GM06990 (cell line): Measurements from ENCODE around the gene FAM47E.
"Not testable (repeated sequence)": the region's sequence is repeated elsewhere in the genome, so short reads cannot be mapped to it uniquely, and the experiment has no call there.

Source experiments
- DNase-seq: peaks from one replicate; pipeline ENCODE4 v3.0.0-alpha.2; 2011; ENCODE audit not compliant: insufficient read length; ENCODE audit errors: extremely low read depth
- H3K27me3 ChIP-seq: replicated peaks from 2 replicates; pipeline ENCODE4 v1.6.0; 2011; ENCODE audit warnings: low read length; ENCODE audit not compliant: control insufficient read depth, insufficient read depth
- H3K36me3 ChIP-seq: 2 replicates; pipeline ENCODE4 v1.5.1; 2011; ENCODE audit warnings: low read length; ENCODE audit not compliant: control insufficient read depth, insufficient read depth
- H3K4me3 ChIP-seq: replicated peaks from 2 replicates; pipeline ENCODE4 v1.5.1; 2011; ENCODE audit warnings: low read depth, mild to moderate bottlenecking, control low read depth, low read length
- CTCF ChIP-seq: IDR thresholded peaks from 2 replicates; pipeline ENCODE4 v1.5.1; 2011; ENCODE audit warnings: low read length, control low read depth, mild to moderate bottlenecking, inconsistent platforms; ENCODE audit not compliant: insufficient read depth, poor library complexity, severe bottlenecking

FAM47E gene

GRCh38 chr4:76238236-76238635 is 13.3 kb upstream of the FAM47E start:
- Histone ChIP-seq H3K27me3 (no peaks in the 10 kb centered on the region), H3K36me3 (no peaks in the 10 kb centered on the region), H3K4me3 (no peak overlapping the region)
- no peak for TF ChIP-seq CTCF
- DNase-seq, result no peak

DNA sequence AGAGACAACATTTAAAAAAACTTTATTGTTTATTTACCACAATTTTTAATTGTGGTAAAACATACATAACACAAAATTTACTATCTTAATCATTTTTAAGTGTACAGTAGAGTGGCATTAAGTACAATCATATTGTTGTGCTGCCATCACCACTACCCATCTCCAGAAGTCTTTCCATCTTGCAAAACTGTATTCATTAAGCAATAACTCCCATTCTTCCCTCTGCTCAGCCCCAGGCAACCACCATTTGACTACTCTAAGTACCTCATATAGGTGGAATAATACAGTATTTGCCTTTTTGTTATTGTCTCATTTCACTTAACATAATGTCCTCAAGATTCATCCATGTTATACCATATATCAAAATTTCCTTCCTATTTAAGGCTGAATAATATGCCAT is 12.8 kb upstream of the FAM47E start:
- H3K36me3 ChIP-seq, result no peaks in the 10 kb centered on the region
- H3K4me3 ChIP-seq, result no peak overlapping the region
- H3K27me3 ChIP-seq, result no peaks in the 10 kb centered on the region
- no peak for DNase-seq
- no peak for TF ChIP-seq CTCF

DNA sequence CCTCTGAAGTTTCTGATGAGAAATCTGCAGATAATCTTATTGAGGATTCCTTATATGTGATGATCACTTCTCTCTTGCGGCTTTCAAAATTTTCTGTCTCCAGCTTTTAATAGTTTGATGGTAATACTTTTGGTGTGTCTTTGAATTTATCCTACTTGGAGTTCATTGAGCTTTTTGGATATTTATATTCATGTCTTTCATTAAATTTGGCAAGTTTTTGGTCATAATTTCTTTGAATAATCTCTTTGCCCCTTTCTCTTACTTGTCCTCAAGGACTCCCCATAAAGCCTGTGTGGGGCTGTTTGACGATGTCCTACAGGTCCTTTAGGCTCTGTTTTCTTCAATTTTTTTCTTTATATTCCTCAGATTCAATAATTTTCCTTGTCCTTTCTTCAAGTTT is 11.3 kb upstream of the FAM47E start:
- no peak for DNase-seq
- Histone ChIP-seq H3K27me3 (no peaks in the 10 kb centered on the region), H3K4me3 (no peak overlapping the region), H3K36me3 (no peaks in the 10 kb centered on the region)
- TF ChIP-seq CTCF, result no peak

DNA sequence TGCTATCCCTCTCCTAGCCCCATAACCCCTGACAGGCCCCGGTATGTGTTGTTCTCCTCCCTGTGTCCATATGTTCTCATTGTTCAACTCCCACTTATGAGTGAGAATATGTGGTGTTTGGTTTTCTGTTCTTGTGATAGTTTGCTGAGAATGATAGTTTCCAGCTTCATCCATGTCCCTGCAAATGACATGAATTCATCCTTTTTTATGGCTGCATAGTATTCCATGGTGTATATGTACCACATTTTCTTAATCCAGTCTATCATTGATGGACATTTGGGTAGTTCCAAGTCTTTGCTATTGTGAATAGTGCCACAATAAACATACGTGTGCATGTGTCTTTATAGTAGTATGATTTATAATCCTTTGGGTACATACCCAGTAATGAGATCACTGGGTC is 7.6 kb upstream of the FAM47E start:
- not testable (repeated sequence) for H3K4me3 ChIP-seq, DNase-seq, H3K36me3 ChIP-seq, H3K27me3 ChIP-seq

DNA sequence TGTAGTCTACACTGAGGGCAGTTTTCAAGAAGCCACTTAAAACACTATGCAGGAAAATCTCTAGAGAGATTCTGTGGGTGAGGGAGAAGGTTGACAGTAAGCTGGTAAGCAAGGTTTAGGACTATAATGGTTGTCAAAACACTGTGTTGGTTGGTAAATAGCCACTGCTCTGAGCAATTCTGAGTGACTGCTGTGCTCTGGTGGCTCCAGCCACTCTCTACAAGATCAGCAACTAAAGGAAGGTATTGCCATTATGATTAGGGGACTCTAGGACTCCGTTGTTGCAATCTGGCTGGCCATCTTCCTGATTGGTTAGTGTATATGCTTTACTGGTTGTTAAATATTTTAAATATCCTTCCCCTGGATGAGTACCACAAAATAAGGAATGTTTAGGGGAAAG is 5.5 kb upstream of the FAM47E start:
- TF ChIP-seq CTCF, result no peak
- Histone ChIP-seq H3K36me3 (no peaks in the 10 kb centered on the region), H3K4me3 (no peak overlapping the region), H3K27me3 (no peaks in the 10 kb centered on the region)
- DNase-seq, result no peak

GRCh38 chr4:76246852-76247251 is 4.7 kb upstream of the FAM47E start:
- no peak for TF ChIP-seq CTCF
- Histone ChIP-seq H3K36me3 (no peaks in the 10 kb centered on the region), H3K4me3 (no peak overlapping the region), H3K27me3 (no peaks in the 10 kb centered on the region; the same call in 1 of the 2 replicates)
- DNase-seq, result no peak
